K562 (cell line): ENCODE measurements around the gene MED16. TPM values are rescaled to one million over a fixed set of nuclear protein-coding genes. Genes with fewer than 3 reads are reported as not detected.

ENCODE experiments used
- ATAC-seq: fragments of 200-7000 bp; cut with Tn5 transposase; 3 replicates; pipeline ENCODE4 v1.9.1; 2020; ENCODE audit warnings: moderate library complexity
- BruUV-seq: library from RNA; stranded (reverse); fragments of 400-500 nt; replicated peaks from 2 replicates; lab custom pipeline; 2021; lab: Mats Ljungman, UMichigan
- CTCF ChIA-PET: fragments of 300-600 bp; formaldehyde crosslinking; extraction: SDS; loops from one replicate; lab custom pipeline; 2021; ENCODE audit warnings: low intra/inter-chr PET ratio; lab: Yijun Ruan, JAX
- POLR2A ChIA-PET: fragments of 300-600, 350-650 bp; sonication (Branson Sonifier 250); formaldehyde crosslinking; extraction: SDS; loops from one replicate; lab custom pipeline; 2021; ENCODE audit warnings: antibody characterized with exemption, inconsistent platforms; lab: Yijun Ruan, JAX
- DNase-seq, 4 experiments: peaks; one replicate each; pipeline versions ENCODE4 v3.0.0 to v3.0.0-alpha.2; 2011 to 2018; ENCODE audit warnings: low spot score in 3 of 4, mixed read lengths in 3 of 4; ENCODE audit errors: extremely low read depth in 1 of 4
- FAIRE-seq: peaks from 2 replicates; lab custom pipeline; 2011; peaks lifted over from hg19 to GRCh38; lab: Jason Lieb, UNC
- H2AFZ ChIP-seq: 2 replicates; pipeline ENCODE4 v1.6.0; 2011; ENCODE audit warnings: low read depth, low read length, control low read depth, inconsistent platforms
- H3K27ac ChIP-seq: fragments of 200-600 bp; 3 replicates; pipeline ENCODE4 v1.8.0; 2011; ENCODE audit warnings: low read depth, mild to moderate bottlenecking, control low read depth, inconsistent platforms, low read length, moderate library complexity, mixed read lengths; ENCODE audit errors: extremely low read depth
- H3K27me3 ChIP-seq, 2 experiments: fragments of 300-600 bp in 1 of 2; 2 replicates in 1 of 2; 3 replicates in 1 of 2; pipeline versions ENCODE4 v1.6.0 to v1.8.0; 2011; ENCODE audit warnings: inconsistent platforms in 2 of 2, low read length in 2 of 2, mild to moderate bottlenecking in 1 of 2, mixed read lengths in 1 of 2, moderate library complexity in 1 of 2; ENCODE audit not compliant: control insufficient read depth in 2 of 2, insufficient read depth in 2 of 2
- H3K36me3 ChIP-seq: fragments of 300-600 bp; 3 replicates; pipeline ENCODE4 v1.8.0; 2011; ENCODE audit warnings: mild to moderate bottlenecking, low read length, inconsistent platforms; ENCODE audit not compliant: control insufficient read depth, insufficient read depth
- H3K4me1 ChIP-seq, 2 experiments: fragments of 200-600 bp in 1 of 2; replicated peaks in 1 of 2; 2 replicates in 1 of 2; 3 replicates in 1 of 2; pipeline versions ENCODE4 v1.5.1 to v1.8.0; 2011; ENCODE audit warnings: inconsistent platforms in 2 of 2, low read length in 2 of 2, mild to moderate bottlenecking in 1 of 2, mixed read lengths in 1 of 2, moderate library complexity in 1 of 2; ENCODE audit not compliant: control insufficient read depth in 2 of 2, insufficient read depth in 2 of 2
- H3K4me2 ChIP-seq: 2 replicates; pipeline ENCODE4 v1.6.1; 2011; ENCODE audit warnings: low read length, control low read depth, inconsistent platforms, mixed read lengths; ENCODE audit not compliant: insufficient read depth
- H3K4me3 ChIP-seq: fragments of 200-600 bp; sonication (generic), shearing (Covaris generic); 2 replicates; pipeline ENCODE4 v1.5.1; 2016; ENCODE audit warnings: control low read depth, inconsistent platforms
- H3K79me2 ChIP-seq: fragments of 200-600 bp; 3 replicates; pipeline ENCODE4 v1.8.0; 2011; ENCODE audit warnings: low read length, inconsistent platforms; ENCODE audit not compliant: control insufficient read depth, insufficient read depth
- H3K9ac ChIP-seq, 2 experiments: 2 replicates each; pipeline versions ENCODE4 v1.6.0 to v1.6.1; 2011; ENCODE audit warnings: low read depth in 2 of 2, low read length in 2 of 2, control low read depth in 1 of 2, inconsistent platforms in 1 of 2, mild to moderate bottlenecking in 1 of 2, mixed read lengths in 1 of 2; ENCODE audit not compliant: insufficient read depth in 1 of 2
- H3K9me1 ChIP-seq: one replicate; pipeline ENCODE4 v1.6.0; 2011; ENCODE audit warnings: inconsistent platforms, mild to moderate bottlenecking, low read length, moderate library complexity; ENCODE audit not compliant: control insufficient read depth, insufficient read depth
- H3K9me3 ChIP-seq: replicated peaks from 2 replicates; pipeline ENCODE4 v1.5.1; 2011; ENCODE audit warnings: low read depth, low read length, inconsistent platforms; ENCODE audit not compliant: control insufficient read depth, insufficient read depth
- H4K20me1 ChIP-seq: replicated peaks from 2 replicates; pipeline ENCODE4 v1.6.1; 2011; ENCODE audit warnings: low read length, inconsistent platforms, mixed read lengths; ENCODE audit not compliant: control insufficient read depth, insufficient read depth
- BCOR ChIP-seq: fragments of 450-650 bp; IDR thresholded peaks from 2 replicates; pipeline ENCODE4 v1.6.1; 2016
- CREM ChIP-seq: IDR thresholded peaks from 2 replicates; pipeline ENCODE4 v1.6.1; 2014; ENCODE audit warnings: antibody characterized with exemption, low read depth
- REST ChIP-seq, 2 experiments: fragments of 450-650 bp; formaldehyde crosslinking in 1 of 2; IDR thresholded peaks; 2 replicates each; pipeline versions ENCODE4 v1.4.0 to v1.6.1; 2014 to 2020; ENCODE audit warnings: mild to moderate bottlenecking in 2 of 2, borderline replicate concordance in 1 of 2, low read depth in 1 of 2
- ZFX ChIP-seq: sonication (generic); formaldehyde crosslinking; IDR thresholded peaks from 2 replicates; pipeline ENCODE4 v1.8.0; 2022; ENCODE audit warnings: mild to moderate bottlenecking, missing genetic modification reagents, moderate library complexity
- WGBS: fragments of 100-300 bp; shearing (Covaris generic); methylation state at CpG from one replicate; pipeline ENCODE4 v1.1.6; 2016; ENCODE audit warnings: low coverage, mixed read lengths; ENCODE audit not compliant: insufficient coverage; ENCODE audit errors: missing lambda C conversion rate; 5-methylcytosine and 5-hydroxymethylcytosine counted together
- in situ Hi-C: fragments of 300-500 bp; cut with MboI; formaldehyde crosslinking; loops from 4 replicates; pipeline ENCODE4 v1.15.0; 2018; ENCODE audit warnings: inconsistent platforms, mixed read lengths
- intact Hi-C: fragments of 100-400 bp; cut with micrococcal nuclease; formaldehyde crosslinking; loops from 2 replicates; pipeline ENCODE4 v1.14.2; 2022
- polyA plus RNA-seq, 8 experiments: library from polyadenylated mRNA; depleted of rRNA in 4 of 8; stranded (reverse) in 5 of 8; unstranded in 3 of 8; fragments of >200 nt; fragmentation: Nextera tagmentation in 2 of 8; fragmentation: Illumina TruSeq in 1 of 8; extraction: Ambion mirVana in 2 of 8; extraction: Trizol in 1 of 8; gene quantifications; 2 replicates each; pipeline versions ENCODE4 v1.2.1 to v1.2.3, GENCODE V29; 2011 to 2014; ENCODE audit warnings: inconsistent platforms in 1 of 8, missing spikeins in 1 of 8
- total RNA-seq, 7 experiments: library from RNA; depleted of rRNA in 6 of 7; stranded (reverse); fragments of >200 nt in 6 of 7; fragmentation: Illumina TruSeq in 2 of 7; extraction: Trizol in 2 of 7; gene quantifications; 2 replicates each; pipeline versions ENCODE4 v1.2.1 to v1.2.3, GENCODE V29; 2011 to 2021; ENCODE audit warnings: low replicate concordance in 1 of 7

The MED16 gene
- total and polyA plus RNA-seq, 9 of the 15 experiments (the other 6 are each of a cell fraction or from before 2014, with no cell fraction given), result 0.89 to 59.9 (median 8.6) TPM

GRCh38 chr19:850979-851335 lies 42.0 kb downstream of the MED16 start:
- Histone ChIP-seq H3K36me3 (no peaks in the 10 kb centered on the region), H3K27ac (peak overlapping the region; percentile 5; the same call in 1 of the 3 replicates), H3K4me1 (peaks cover 5 to 54% of the 10 kb centered on the region in 2 experiments; a peak in 3 of 5 replicates), H3K79me2 (no peaks in the 10 kb centered on the region), H2AFZ (peak overlapping the region; percentile 67), H3K9me1 (no peaks in the 10 kb centered on the region), H3K9me3 (no peaks in the 10 kb centered on the region)
- ATAC-seq (no peak; the same call in 2 of the 3 replicates), FAIRE-seq (no peak)
- intact Hi-C loops, result no loop called here
- no TSS peak for BruUV-seq
- CTCF ChIA-PET, result no interaction called here
- TF ChIP-seq CREM, result no peak
- TF ChIP-seq BCOR, result peak; percentile 57; the same call in 1 of the 2 replicates
- 0 out of 2 replicates have a peak, but pooled peaks have one; percentile 4 for TF ChIP-seq REST (IDR thresholded peaks at IDR 0.05; ENCODE audit: borderline replicate concordance)
- TF ChIP-seq REST (CRISPR knock-in tag; IDR thresholded peaks at IDR 0.05; ENCODE audit: low read depth), result no peak
- peak; percentile 40; the same call in 1 of the 2 replicates for TF ChIP-seq ZFX
- TF ChIP-seq, all 486 proteins: peak for 3
- Histone ChIP-seq H3K27me3 (no peaks in the 10 kb centered on the region), H3K9ac (peak overlapping the region in 1 of 2 experiments; percentile 73; a peak in 1 of 4 replicates), H3K4me2 (no peak overlapping the region), H3K4me3 (no peak overlapping the region), H4K20me1 (no peaks in the 10 kb centered on the region)
- POLR2A ChIA-PET, result no interaction called here
- in situ Hi-C loops, result no loop called here
- no peak for DNase-seq
- WGBS, result 36% methylated on average over 11 of the region's 13 CpGs
